ENCODE measurements around the gene TTPAL. TPM values are rescaled to one million over a fixed set of nuclear protein-coding genes. Genes with fewer than 3 reads are reported as not detected.

The TTPAL gene
- total and polyA plus RNA-seq, 9 of the 15 experiments (the other 6 are each of a cell fraction or from before 2014, with no cell fraction given), result 1.1 to 7.0 (median 2.6) TPM

DNA sequence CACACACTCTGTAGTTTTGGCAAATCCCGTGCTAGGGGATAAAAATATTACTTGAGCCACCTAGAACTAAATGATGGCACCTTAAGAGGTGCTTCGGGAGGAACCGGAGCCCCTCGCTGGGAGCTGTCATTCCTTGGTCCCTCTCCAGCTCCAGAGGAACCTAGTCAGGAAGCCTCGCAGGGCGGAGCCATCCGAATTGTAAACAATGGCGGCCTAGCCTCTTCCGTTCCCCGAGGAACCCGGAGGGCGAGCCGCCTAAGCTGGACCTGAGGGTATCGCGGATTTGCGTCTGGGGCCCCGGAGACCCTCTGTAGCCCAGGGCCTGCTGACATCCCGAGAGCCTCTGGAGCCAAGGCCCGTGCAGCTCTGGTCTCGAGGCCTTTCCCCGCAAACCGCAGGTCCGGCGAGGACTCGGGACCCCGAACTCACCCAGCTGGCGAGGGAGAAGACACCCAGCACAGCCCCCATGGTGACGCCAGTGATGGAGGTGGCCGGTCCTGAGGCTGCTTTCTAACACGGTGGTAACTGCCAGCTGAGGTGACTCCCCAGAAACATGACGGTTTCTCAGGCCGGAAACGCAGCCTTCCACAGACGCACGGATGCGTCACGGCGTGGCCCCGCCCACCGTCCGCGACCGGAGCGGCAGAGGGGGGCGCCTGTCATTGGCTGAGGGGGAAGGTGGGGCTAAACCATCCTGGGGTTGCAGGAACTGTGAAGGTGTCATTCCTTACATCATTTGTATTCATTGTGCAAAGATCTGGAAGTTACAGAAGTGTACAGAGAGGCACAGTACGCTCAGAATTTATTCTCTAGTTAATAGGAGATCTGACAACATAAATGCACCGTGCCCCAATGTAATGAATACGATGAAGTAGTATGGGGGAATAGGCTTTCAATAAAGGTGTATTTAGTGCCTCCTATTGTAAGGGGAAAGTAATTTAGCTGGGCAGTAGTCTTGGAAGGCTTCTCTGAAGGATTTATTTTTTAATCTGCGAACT is 46.1 kb downstream of the TTPAL start, which contains the start of gene SERINC3 (continued):
- TF ChIP-seq, protein P1, sequence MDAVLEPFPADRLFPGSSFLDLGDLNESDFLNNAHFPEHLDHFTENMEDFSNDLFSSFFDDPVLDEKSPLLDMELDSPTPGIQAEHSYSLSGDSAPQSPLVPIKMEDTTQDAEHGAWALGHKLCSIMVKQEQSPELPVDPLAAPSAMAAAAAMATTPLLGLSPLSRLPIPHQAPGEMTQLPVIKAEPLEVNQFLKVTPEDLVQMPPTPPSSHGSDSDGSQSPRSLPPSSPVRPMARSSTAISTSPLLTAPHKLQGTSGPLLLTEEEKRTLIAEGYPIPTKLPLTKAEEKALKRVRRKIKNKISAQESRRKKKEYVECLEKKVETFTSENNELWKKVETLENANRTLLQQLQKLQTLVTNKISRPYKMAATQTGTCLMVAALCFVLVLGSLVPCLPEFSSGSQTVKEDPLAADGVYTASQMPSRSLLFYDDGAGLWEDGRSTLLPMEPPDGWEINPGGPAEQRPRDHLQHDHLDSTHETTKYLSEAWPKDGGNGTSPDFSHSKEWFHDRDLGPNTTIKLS (IDR thresholded peaks at IDR 0.05; ENCODE audit: borderline replicate concordance, low read depth), result peak; percentile 15; the same call in 1 of the 2 replicates
- TF ChIP-seq ZKSCAN1 (IDR thresholded peaks at IDR 0.05; ENCODE audit: low read depth, low read length), result 0 out of 2 replicates have a peak, but pooled peaks have one; percentile 12
- peak; percentile 95 to 96 for TF ChIP-seq FOXK2 (conservative IDR thresholded peaks at IDR 0.05 in 1 of 2, IDR thresholded peaks at IDR 0.05 in 1 of 2; ENCODE audit: low read depth in 2 of 2)
- TF ChIP-seq MAFK (IDR thresholded peaks at IDR 0.05; ENCODE audit: low read length), result peak; percentile 19; the same call in 1 of the 2 replicates
- TF ChIP-seq HMGN3 (IDR thresholded peaks at IDR 0.05; ENCODE audit: borderline replicate concordance, extremely low read depth, insufficient read length, low read depth, low read length), result peak; percentile 48
- peak; percentile 69 for TF ChIP-seq HDAC2 (IDR thresholded peaks at IDR 0.05)
- TF ChIP-seq RBFOX2 (IDR thresholded peaks at IDR 0.05; ENCODE audit: low read depth, low read length), result peak; percentile 92
- peak in 1 of 2 experiments; percentile 26; a peak in 1 of 4 replicates for TF ChIP-seq ARNT (IDR thresholded peaks at IDR 0.05)
- peak; percentile 73 for TF ChIP-seq POLR2AphosphoS5 (IDR thresholded peaks at IDR 0.05; ENCODE audit: control insufficient read depth, insufficient read depth, low read depth, low read length)
- TF ChIP-seq JUND (IDR thresholded peaks at IDR 0.05; ENCODE audit: borderline replicate concordance, low read depth, low read length), result peak; percentile 76
- TF ChIP-seq JUND (tag; IDR thresholded peaks at IDR 0.05; ENCODE audit: borderline replicate concordance, low read depth, low read length), result peak; percentile 64; the same call in 2 of the 3 replicates
- no peak for TF ChIP-seq CTCFL (IDR thresholded peaks at IDR 0.05; ENCODE audit: borderline replicate concordance, insufficient read depth, low read depth, low read length, poor library complexity, severe bottlenecking)
- TF ChIP-seq, protein P2, sequence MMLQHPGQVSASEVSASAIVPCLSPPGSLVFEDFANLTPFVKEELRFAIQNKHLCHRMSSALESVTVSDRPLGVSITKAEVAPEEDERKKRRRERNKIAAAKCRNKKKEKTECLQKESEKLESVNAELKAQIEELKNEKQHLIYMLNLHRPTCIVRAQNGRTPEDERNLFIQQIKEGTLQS (IDR thresholded peaks at IDR 0.05), result peak; percentile 77
- TF ChIP-seq, protein P2 (CRISPR knock-in tag; conservative IDR thresholded peaks at IDR 0.05), result no peak
- TF ChIP-seq BRD9 (IDR thresholded peaks at IDR 0.05; ENCODE audit: low read depth, partially characterized antibody), result peak; percentile 27
- TF ChIP-seq TGIF2 (CRISPR knock-in tag; IDR thresholded peaks at IDR 0.05), result no peak
- 0 out of 2 replicates have a peak, but pooled peaks have one; percentile 6 for TF ChIP-seq BHLHE40 (IDR thresholded peaks at IDR 0.05; ENCODE audit: low read length)
- TF ChIP-seq TRIM25 (IDR thresholded peaks at IDR 0.05; ENCODE audit: borderline replicate concordance), result no peak
- TF ChIP-seq ZNF3 (CRISPR knock-in tag; IDR thresholded peaks at IDR 0.05), result no peak
- peak; percentile 88 for TF ChIP-seq SUPT5H (IDR thresholded peaks at IDR 0.05)
- peak; percentile 86 for TF ChIP-seq ATF7 (IDR thresholded peaks at IDR 0.05)

All from K562 (cell line).